ENCODE measurements around the gene KAT8.

The KAT8 gene

GRCh38 chr16:31117384-31118222, at the start of gene KAT8:
TSS of gene KAT8 (plus strand) at chr16:31117664. CDS start at chr16:31117682, 18 bp downstream.
- peak; percentile 96 for DNase-seq (ENCODE audit: low read depth)

DNA sequence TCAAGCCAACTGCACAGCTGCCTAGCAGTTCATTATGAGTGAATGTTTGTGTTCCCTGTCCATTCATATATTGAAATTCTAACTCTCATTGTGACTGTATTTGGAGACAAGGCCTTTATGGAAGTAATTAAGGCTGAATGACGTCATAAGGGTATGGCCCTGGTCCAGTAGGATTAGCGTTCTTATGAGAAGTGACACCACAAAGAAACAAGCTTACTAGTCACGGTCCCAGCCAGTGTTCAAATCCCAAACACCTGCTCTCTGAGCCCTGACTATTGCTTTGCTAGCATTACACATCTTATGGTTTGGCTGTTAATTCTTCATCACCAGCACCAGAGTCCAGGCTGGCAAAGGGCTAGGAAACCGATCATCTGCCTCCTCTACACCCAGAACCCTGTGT, 45.6 kb upstream of the KAT8 start:
- no peak for DNase-seq (ENCODE audit: low read depth)

- DNase-seq (ENCODE audit: low read depth): no peak
Observed at GRCh38 chr16:31072540-31073141, 44.8 kb upstream of the KAT8 start.

GRCh38 chr16:31073142-31073969, 44.1 kb upstream of the KAT8 start:
- DNase-seq (ENCODE audit: low read depth): peak; percentile 84

DNA sequence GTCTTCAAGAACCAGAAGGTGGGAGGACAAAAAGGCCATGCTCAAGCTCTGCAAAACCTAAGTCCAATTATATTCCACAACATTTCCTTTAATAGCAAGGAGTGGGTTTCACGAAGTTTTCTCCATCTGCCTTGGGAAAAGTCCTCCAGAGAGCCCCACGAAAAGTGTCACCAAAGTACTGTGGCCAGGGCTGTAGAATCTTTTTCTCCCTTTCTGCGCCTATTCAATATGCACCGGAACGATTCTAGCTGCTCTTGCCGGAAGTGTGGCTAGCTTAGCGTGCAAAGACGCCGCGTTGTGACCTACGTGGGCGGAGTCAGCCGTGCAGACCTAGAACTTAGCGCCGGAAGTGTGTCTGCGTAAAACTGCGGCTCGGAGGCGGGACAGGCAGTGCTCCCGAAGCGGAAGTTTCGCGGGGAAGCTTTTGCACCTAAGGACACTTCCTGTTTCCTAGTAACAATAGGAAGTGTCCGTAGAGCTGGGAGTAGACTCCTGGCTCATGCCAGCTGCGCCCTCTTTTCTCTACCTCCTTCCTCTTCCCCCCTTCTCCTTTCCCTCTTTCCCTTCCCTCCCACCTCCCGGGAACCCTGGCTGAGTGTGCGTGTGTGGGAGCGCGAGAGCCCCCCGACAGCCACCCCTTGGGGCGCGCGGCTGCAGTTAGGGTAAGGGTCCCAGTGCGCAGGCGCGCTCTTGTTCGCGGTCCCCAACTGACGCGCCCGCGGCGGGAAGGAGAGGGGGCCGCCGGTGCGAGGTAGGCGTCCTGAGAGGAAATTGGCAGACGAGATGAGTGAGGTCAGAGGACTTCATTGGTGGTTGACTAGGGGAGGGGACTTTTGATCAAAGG, 43.3 kb upstream of the KAT8 start, which contains the start of the genes ZNF646 and ZNF668:
Gene ZNF646, plus strand, starts transcription at position 453 of the 844 bp plus-strand sequence. CDS start 1,903 bp downstream, outside the sequence.
Gene ZNF668, minus strand, starts transcription at position 271 of the 844 bp plus-strand sequence. CDS start 9,781 bp downstream, outside the sequence.
- peak; percentile 99 for DNase-seq (ENCODE audit: low read depth)

DNA sequence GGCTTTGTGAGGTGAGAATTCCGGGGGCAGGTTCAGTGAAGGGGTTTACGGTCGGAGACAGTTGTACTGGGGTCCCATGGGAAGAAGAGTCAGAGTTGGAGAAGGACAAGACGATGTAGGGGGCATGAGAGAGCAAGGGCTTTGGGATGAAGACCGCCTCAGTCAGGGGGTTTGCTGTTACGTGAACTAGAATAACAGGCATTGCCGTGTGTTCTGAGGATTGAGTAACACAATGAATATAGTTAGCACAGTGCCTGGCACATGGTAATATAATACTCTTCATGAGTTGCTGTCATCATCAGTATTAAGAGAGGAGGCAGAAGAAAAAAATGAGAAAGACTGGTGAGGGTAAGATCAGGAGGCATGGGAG, 42.7 kb upstream of the KAT8 start:
- DNase-seq (ENCODE audit: low read depth): no peak

GRCh38 chr16:31076319-31076718, 41.1 kb upstream of the KAT8 start:
- DNase-seq (ENCODE audit: low read depth): no peak

DNA sequence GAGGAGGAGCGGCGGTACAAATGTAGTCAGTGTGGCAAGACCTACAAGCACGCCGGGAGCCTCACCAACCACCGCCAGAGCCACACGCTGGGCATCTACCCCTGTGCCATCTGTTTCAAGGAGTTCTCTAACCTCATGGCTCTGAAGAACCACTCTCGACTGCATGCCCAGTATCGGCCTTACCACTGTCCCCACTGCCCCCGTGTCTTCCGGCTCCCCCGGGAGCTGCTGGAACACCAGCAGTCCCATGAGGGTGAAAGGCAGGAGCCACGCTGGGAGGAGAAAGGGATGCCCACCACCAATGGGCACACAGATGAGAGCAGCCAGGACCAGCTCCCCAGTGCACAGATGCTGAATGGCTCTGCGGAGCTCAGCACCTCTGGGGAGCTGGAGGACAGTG, 40.4 kb upstream of the KAT8 start:
- no peak for DNase-seq (ENCODE audit: low read depth)

DNA sequence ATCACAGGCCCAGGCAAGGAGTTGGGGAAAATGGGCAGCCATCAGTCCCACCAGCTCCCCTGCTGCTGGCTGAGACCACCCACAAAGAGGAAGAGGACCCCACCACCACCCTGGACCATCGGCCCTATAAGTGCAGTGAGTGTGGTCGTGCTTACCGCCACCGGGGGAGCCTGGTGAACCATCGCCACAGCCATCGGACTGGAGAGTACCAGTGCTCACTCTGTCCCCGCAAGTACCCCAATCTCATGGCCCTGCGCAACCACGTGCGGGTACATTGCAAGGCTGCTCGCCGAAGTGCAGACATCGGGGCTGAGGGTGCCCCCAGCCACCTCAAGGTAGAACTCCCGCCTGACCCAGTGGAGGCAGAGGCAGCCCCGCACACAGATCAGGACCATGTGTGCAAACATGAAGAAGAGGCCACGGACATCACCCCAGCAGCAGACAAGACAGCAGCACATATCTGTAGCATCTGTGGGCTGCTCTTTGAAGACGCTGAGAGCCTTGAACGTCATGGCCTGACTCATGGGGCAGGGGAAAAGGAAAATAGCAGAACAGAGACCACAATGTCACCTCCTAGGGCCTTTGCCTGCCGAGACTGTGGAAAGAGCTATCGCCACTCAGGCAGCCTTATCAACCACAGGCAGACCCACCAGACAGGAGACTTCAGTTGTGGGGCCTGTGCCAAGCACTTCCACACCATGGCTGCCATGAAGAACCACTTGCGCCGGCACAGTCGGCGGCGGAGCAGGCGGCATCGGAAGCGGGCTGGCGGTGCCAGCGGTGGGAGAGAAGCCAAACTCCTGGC, 39.7 kb upstream of the KAT8 start:
- DNase-seq (ENCODE audit: low read depth): no peak

DNA sequence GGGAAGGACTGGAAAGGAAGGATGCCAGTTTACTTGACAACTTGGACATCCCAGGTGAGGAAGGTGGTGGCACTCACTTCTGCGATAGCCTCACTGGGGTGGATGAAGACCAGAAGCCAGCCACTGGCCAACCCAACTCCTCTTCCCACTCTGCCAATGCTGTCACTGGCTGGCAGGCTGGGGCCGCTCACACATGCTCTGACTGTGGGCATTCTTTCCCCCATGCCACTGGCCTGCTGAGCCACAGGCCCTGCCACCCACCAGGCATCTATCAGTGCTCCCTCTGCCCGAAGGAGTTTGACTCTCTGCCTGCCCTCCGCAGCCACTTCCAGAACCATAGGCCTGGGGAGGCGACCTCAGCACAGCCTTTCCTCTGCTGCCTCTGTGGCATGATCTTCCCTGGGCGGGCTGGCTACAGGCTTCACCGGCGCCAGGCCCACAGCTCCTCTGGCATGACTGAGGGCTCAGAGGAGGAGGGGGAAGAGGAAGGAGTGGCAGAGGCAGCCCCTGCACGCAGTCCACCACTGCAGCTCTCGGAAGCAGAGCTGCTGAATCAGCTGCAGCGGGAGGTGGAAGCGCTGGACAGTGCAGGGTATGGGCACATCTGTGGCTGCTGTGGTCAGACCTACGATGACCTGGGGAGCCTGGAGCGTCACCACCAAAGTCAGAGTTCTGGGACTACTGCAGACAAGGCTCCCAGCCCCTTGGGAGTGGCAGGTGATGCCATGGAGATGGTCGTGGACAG, 38.7 kb upstream of the KAT8 start:
- DNase-seq (ENCODE audit: low read depth): no peak

DNA sequence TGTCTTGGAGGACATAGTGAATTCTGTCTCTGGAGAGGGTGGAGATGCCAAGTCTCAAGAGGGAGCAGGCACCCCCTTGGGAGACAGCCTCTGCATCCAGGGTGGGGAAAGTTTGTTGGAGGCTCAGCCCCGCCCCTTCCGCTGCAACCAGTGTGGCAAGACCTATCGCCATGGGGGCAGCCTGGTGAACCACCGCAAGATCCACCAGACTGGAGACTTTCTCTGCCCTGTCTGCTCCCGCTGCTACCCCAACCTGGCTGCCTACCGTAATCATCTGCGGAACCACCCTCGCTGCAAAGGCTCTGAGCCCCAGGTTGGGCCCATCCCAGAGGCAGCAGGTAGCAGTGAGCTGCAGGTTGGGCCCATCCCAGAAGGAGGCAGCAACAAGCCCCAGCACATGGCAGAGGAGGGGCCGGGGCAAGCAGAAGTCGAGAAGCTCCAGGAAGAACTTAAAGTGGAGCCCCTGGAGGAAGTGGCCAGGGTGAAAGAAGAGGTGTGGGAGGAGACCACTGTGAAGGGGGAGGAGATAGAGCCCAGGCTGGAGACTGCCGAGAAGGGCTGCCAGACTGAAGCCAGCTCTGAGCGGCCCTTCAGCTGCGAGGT, 38.0 kb upstream of the KAT8 start:
- no peak for DNase-seq (ENCODE audit: low read depth)

DNA sequence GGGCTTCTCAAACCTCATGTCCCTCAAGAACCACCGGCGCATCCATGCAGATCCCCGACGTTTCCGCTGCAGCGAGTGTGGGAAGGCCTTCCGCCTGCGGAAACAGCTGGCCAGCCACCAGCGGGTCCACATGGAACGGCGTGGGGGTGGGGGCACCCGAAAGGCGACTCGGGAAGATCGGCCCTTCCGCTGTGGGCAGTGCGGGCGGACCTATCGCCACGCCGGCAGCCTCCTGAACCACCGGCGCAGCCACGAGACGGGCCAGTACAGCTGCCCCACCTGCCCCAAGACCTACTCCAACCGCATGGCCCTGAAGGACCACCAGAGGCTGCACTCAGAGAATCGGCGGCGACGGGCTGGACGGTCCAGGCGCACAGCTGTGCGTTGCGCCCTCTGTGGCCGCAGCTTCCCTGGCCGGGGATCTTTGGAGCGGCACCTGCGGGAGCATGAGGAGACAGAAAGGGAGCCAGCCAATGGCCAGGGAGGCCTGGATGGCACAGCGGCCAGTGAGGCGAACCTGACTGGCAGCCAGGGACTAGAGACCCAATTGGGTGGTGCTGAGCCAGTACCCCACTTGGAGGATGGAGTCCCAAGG, 37.3 kb upstream of the KAT8 start:
- DNase-seq (ENCODE audit: low read depth): no peak

DNA sequence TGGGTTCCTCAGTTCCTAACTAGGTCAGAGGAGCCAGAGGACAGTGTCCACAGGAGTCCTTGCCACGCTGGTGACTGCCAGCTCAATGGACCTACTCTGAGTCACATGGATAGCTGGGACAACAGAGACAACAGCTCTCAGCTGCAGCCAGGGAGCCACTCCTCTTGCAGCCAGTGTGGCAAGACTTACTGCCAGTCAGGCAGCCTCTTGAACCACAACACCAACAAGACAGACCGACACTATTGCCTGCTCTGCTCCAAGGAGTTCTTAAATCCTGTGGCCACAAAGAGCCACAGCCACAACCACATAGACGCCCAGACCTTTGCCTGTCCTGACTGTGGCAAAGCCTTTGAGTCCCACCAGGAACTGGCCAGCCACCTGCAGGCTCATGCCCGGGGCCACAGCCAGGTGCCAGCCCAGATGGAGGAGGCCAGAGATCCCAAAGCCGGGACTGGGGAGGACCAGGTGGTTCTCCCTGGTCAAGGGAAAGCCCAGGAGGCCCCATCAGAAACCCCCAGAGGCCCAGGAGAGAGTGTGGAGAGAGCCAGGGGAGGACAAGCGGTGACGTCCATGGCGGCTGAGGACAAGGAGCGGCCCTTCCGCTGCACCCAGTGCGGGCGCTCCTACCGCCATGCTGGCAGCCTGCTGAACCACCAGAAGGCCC, 36.6 kb upstream of the KAT8 start:
- DNase-seq (ENCODE audit: low read depth): no peak

DNA sequence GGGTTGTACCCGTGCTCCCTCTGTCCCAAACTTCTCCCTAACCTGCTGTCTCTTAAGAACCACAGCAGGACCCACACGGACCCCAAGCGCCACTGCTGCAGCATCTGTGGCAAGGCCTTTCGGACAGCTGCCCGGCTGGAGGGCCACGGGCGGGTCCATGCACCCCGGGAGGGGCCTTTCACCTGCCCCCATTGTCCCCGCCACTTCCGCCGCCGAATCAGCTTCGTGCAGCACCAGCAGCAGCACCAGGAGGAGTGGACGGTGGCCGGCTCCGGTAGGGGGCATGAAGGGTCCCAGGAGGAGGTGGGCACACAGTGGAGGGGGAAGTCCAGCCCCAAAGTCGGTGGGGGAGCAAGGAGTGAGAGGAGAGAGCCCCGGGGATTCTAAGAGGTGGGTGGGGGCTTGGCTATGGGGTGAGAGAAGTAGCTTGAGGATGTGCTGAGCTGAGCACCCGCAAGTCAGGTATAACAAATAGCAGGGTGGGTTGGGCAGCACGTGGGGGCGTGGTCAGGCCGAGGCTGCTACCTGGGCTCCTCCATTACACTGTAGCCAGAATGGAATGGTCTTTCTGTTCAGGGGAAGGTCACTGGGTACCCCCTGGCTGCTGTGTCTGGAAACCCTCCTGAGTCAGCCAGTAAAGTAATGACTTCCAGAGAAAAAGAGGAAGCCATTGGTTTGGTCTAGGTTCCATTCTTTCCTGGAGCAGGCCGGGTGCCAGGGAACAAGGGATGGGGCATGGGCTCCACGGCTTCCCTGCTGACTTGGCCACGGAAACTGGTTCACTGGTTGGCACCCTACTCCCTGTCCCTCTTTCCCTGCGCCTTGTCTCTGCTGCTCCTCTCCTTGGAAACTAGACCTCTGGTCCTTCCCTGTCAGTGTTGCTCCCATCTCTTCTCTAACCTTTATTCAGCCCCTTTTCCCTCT, 35.8 kb upstream of the KAT8 start:
- no peak for DNase-seq (ENCODE audit: low read depth)

DNA sequence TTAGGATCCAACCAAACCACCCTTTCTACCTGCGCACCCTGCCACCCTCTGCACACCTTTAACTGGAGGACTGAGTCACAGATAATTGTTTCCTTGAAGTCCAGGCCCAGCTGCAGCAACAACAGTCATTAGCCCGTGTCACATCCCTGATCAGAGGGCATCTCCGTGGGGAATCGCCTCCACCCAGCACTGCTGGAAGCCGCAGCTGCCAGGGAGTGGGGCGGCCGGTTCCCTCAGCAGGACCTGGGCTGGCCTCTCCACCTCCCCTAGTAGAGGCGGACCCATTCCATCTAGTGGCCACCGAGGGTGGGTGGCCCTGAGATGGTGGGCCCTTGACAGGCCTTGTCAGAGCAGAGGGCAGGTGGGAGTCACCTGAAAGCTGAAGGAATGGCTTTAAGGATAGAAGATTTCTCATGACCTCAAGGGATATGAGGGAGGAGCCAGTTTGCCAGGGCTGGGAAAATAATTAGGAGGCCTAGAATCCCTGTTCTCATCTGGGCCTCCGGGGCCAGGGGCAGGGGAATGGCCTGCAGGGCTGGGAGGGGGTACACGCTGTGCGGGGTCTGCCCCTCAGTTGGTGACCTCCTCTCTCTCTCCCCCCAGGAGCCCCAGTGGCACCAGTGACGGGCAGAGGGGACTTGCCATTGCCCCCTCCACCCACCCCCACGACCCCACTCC, 35.0 kb upstream of the KAT8 start:
- no peak for DNase-seq (ENCODE audit: low read depth)

- no peak for DNase-seq (ENCODE audit: low read depth)
Observed at GRCh38 chr16:31083081-31083480, 34.4 kb upstream of the KAT8 start.

GRCh38 chr16:31083556-31083955, 33.9 kb upstream of the KAT8 start:
- DNase-seq (ENCODE audit: low read depth): no peak

Measured in T-helper 22 cell (primary cell).